ENCODE results near the gene STK39. TPM values are rescaled to one million over a fixed set of nuclear protein-coding genes. Genes with fewer than 3 reads are reported as not detected.
"Not testable (repeated sequence)": the region's sequence is repeated elsewhere in the genome, so short reads cannot be mapped to it uniquely, and the experiment has no call there.

The STK39 gene
- polyA plus RNA-seq, 1 experiment = 25.2 TPM

- ChIA-PET CTCF (interaction anchor here (10.1 kb wide), 1 partner anchor 9 kb away, joined by 156 read pairs; no protein-coding TSS in a partner anchor), POLR2A (no interaction called here)
- Histone ChIP-seq H3K4me3 (ENCODE audit: low read depth, low read length) (no peak overlapping the region), H3K27ac (ENCODE audit: low read depth, low read length) (no peak overlapping the region), H3K27me3 (ENCODE audit: control insufficient read depth, insufficient read depth, low read length) (no peaks in the 10 kb centered on the region), H3K9me3 (ENCODE audit: control insufficient read depth, insufficient read depth, low read length) (no peaks in the 10 kb centered on the region)
- no peak for TF ChIP-seq CTCF (IDR thresholded peaks at IDR 0.05; ENCODE audit: low read depth, low read length)
- DNase-seq (ENCODE audit: low read depth, low spot score) = no peak
Measured at GRCh38 chr2:168127371-168127770, 120.0 kb downstream of the STK39 start.

- DNase-seq (ENCODE audit: low read depth, low spot score); H3K4me3 ChIP-seq (ENCODE audit: low read depth, low read length); POLR2A ChIA-PET; H3K27me3 ChIP-seq (ENCODE audit: control insufficient read depth, insufficient read depth, low read length); H3K9me3 ChIP-seq (ENCODE audit: control insufficient read depth, insufficient read depth, low read length); CTCF ChIA-PET; H3K27ac ChIP-seq (ENCODE audit: low read depth, low read length): not testable (repeated sequence)
Measured at GRCh38 chr2:168122210-168122609, 125.2 kb downstream of the STK39 start.

GRCh38 chr2:168120730-168121129 is 126.7 kb downstream of the STK39 start:
- POLR2A ChIA-PET = no interaction called here

GRCh38 chr2:168120310-168120709 is 127.1 kb downstream of the STK39 start:
- Histone ChIP-seq H3K9me3 (ENCODE audit: control insufficient read depth, insufficient read depth, low read length) (no peaks in the 10 kb centered on the region), H3K27me3 (ENCODE audit: control insufficient read depth, insufficient read depth, low read length) (no peaks in the 10 kb centered on the region), H3K27ac (ENCODE audit: low read depth, low read length) (no peak overlapping the region), H3K4me3 (ENCODE audit: low read depth, low read length) (no peak overlapping the region)
- ChIA-PET POLR2A (no interaction called here), CTCF (interaction anchor here (0.6 to 5.7 kb wide), 37 partner anchors 11 to 1582 kb away, joined by 3 to 267 read pairs (median 6); no protein-coding TSS in a partner anchor)
- peak; percentile 9; the same call in 1 of the 2 replicates for TF ChIP-seq CTCF (IDR thresholded peaks at IDR 0.05; ENCODE audit: low read depth, low read length)
- no peak for DNase-seq (ENCODE audit: low read depth, low spot score)

More at GRCh38 chr2:168120730-168121129, 126.7 kb downstream of the STK39 start:
- TF ChIP-seq CTCF (IDR thresholded peaks at IDR 0.05; ENCODE audit: low read depth, low read length) = no peak
- Histone ChIP-seq H3K27me3 (ENCODE audit: control insufficient read depth, insufficient read depth, low read length) (no peaks in the 10 kb centered on the region), H3K4me3 (ENCODE audit: low read depth, low read length) (no peak overlapping the region), H3K27ac (ENCODE audit: low read depth, low read length) (no peak overlapping the region), H3K9me3 (ENCODE audit: control insufficient read depth, insufficient read depth, low read length) (no peaks in the 10 kb centered on the region)
- no peak for DNase-seq (ENCODE audit: low read depth, low spot score)
- CTCF ChIA-PET = interaction anchor here (0.7 to 5.7 kb wide), 15 partner anchors 11 to 1579 kb away, joined by 3 to 267 read pairs (median 4); no protein-coding TSS in a partner anchor

GRCh38 chr2:168119515-168120141 is 127.8 kb downstream of the STK39 start:
- Histone ChIP-seq H3K27me3 (ENCODE audit: control insufficient read depth, insufficient read depth, low read length) (no peaks in the 10 kb centered on the region), H3K9me3 (ENCODE audit: control insufficient read depth, insufficient read depth, low read length) (no peaks in the 10 kb centered on the region), H3K4me3 (ENCODE audit: low read depth, low read length) (no peak overlapping the region), H3K27ac (ENCODE audit: low read depth, low read length) (no peak overlapping the region)
- POLR2A ChIA-PET = no interaction called here
- peak; percentile 69 for TF ChIP-seq CTCF (IDR thresholded peaks at IDR 0.05; ENCODE audit: low read depth, low read length)
- CTCF ChIA-PET = interaction anchor here (0.6 to 5.7 kb wide), 112 partner anchors 12 to 1992 kb away, joined by 3 to 267 read pairs (median 5); partner anchors contain the start of gene SCN1A
- peak; percentile 32 for DNase-seq (ENCODE audit: low read depth, low spot score)

All from AG04450 (cell line).